SK-N-SH (cell line): Measurements from ENCODE around the gene ERLIN1. TPM values are rescaled to one million over a fixed set of nuclear protein-coding genes. Genes with fewer than 3 reads are reported as not detected.

Experiments used
- CTCF ChIA-PET: fragments of 300-600, 350-600 bp; formaldehyde crosslinking; extraction: SDS; loops from one replicate; lab custom pipeline; 2021; lab: Yijun Ruan, JAX
- POLR2A ChIA-PET: fragments of 350-600 bp; sonication (Branson Sonifier 250); formaldehyde crosslinking; extraction: SDS; loops from one replicate; lab custom pipeline; 2020; ENCODE audit warnings: antibody characterized with exemption, inconsistent platforms; lab: Yijun Ruan, JAX
- DNase-seq: peaks from one replicate; pipeline ENCODE4 v3.0.0; 2012
- H2AFZ ChIP-seq: fragments of 200-600 bp; sonication (generic); 2 replicates; pipeline ENCODE4 v1.8.1; 2016; ENCODE audit warnings: antibody characterized with exemption, mild to moderate bottlenecking, low read depth
- H3F3A ChIP-seq: fragments of 200-600 bp; sonication (generic); replicated peaks from 2 replicates; pipeline ENCODE3; 2016; ENCODE audit warnings: antibody characterized with exemption, mild to moderate bottlenecking; ENCODE audit not compliant: insufficient read depth
- H3K27ac ChIP-seq, 2 experiments: fragments of 200-500 bp in 1 of 2; fragments of 200-600 bp in 1 of 2; sonication (Bioruptor generic) in 1 of 2; sonication (generic), shearing (Covaris generic) in 1 of 2; 2 replicates each; pipeline versions ENCODE4 v1.5.1 to v1.6.1; 2014 to 2016; ENCODE audit warnings: low read depth in 2 of 2, inconsistent platforms in 1 of 2, low read length in 1 of 2, mild to moderate bottlenecking in 1 of 2, mixed read lengths in 1 of 2
- H3K27me3 ChIP-seq: fragments of 200-600 bp; sonication (generic), shearing (Covaris generic); 2 replicates; pipeline ENCODE4 v1.6.1; 2016; ENCODE audit warnings: mixed run types; ENCODE audit not compliant: insufficient read depth
- H3K36me3 ChIP-seq, 2 experiments: fragments of 200-500 bp in 1 of 2; fragments of 200-600 bp in 1 of 2; sonication (Bioruptor generic) in 1 of 2; sonication (generic) in 1 of 2; replicated peaks in 1 of 2; 2 replicates each; pipeline versions ENCODE3 to v1.5.1; 2014 to 2016; ENCODE audit warnings: low read length in 1 of 2, mild to moderate bottlenecking in 1 of 2; ENCODE audit not compliant: insufficient read depth in 2 of 2, control insufficient read depth in 1 of 2
- H3K4me1 ChIP-seq, 2 experiments: fragments of 200-500 bp in 1 of 2; fragments of 200-600 bp in 1 of 2; sonication (Bioruptor generic) in 1 of 2; sonication (generic), shearing (Covaris generic) in 1 of 2; 2 replicates each; pipeline versions ENCODE4 v1.5.1 to v1.6.1; 2014 to 2016; ENCODE audit warnings: low read depth in 1 of 2, low read length in 1 of 2, mixed run types in 1 of 2; ENCODE audit not compliant: insufficient read depth in 2 of 2, control insufficient read depth in 1 of 2
- H3K4me2 ChIP-seq: fragments of 200-600 bp; sonication (generic), shearing (Covaris generic); 2 replicates; pipeline ENCODE4 v1.6.1; 2017; ENCODE audit warnings: mixed run types
- H3K4me3 ChIP-seq, 2 experiments: fragments of 200-500 bp in 1 of 2; fragments of 200-600 bp in 1 of 2; sonication (Bioruptor generic) in 1 of 2; sonication (generic), shearing (Covaris generic) in 1 of 2; 2 replicates each; pipeline versions ENCODE4 v1.5.1 to v1.8.1; 2014 to 2016; ENCODE audit warnings: low read depth in 2 of 2, inconsistent platforms in 1 of 2, low read length in 1 of 2, mild to moderate bottlenecking in 1 of 2, mixed read lengths in 1 of 2, moderate library complexity in 1 of 2
- H3K79me2 ChIP-seq: fragments of 200-600 bp; sonication (generic); 2 replicates; pipeline ENCODE4 v1.8.1; 2017; ENCODE audit warnings: mild to moderate bottlenecking; ENCODE audit not compliant: insufficient read depth
- H3K9ac ChIP-seq: fragments of 200-600 bp; sonication (generic); 2 replicates; pipeline ENCODE4 v1.6.1; 2017; ENCODE audit warnings: mixed run types
- H3K9me2 ChIP-seq: fragments of 200-600 bp; sonication (generic); 2 replicates; pipeline ENCODE4 v1.6.1; 2017; ENCODE audit warnings: mixed run types
- H3K9me3 ChIP-seq: fragments of 200-600 bp; sonication (generic); 2 replicates; pipeline ENCODE4 v1.6.1; 2017; ENCODE audit warnings: mixed run types, mild to moderate bottlenecking, moderate library complexity
- H4K20me1 ChIP-seq: fragments of 200-600 bp; sonication (generic); 2 replicates; pipeline ENCODE4 v1.6.1; 2017; ENCODE audit warnings: mild to moderate bottlenecking, mixed run types; ENCODE audit not compliant: insufficient read depth
- FOXJ3 ChIP-seq: sonication (generic); formaldehyde crosslinking; IDR thresholded peaks from 2 replicates; pipeline ENCODE4 v1.5.1; 2020; ENCODE audit warnings: mild to moderate bottlenecking, missing genetic modification reagents
- FOXM1 ChIP-seq: IDR thresholded peaks from 2 replicates; pipeline ENCODE4 v1.4.0; 2012; ENCODE audit warnings: low read depth, mild to moderate bottlenecking
- GABPA ChIP-seq: IDR thresholded peaks from 2 replicates; pipeline ENCODE4 v1.4.0; 2012; ENCODE audit warnings: low read depth, mild to moderate bottlenecking
- GATA2 ChIP-seq: sonication (generic); formaldehyde crosslinking; IDR thresholded peaks from 2 replicates; pipeline ENCODE4 v1.5.0; 2020; ENCODE audit warnings: mild to moderate bottlenecking, missing genetic modification reagents
- MEF2A ChIP-seq: IDR thresholded peaks from 2 replicates; pipeline ENCODE4 v1.4.0; 2012; ENCODE audit warnings: low read depth, borderline replicate concordance
- MXI1 ChIP-seq: IDR thresholded peaks from 2 replicates; pipeline ENCODE4 v1.6.1; 2012; ENCODE audit warnings: mild to moderate bottlenecking, low read depth, low read length, improper control_type of control experiment
- NRF1 ChIP-seq: IDR thresholded peaks from 2 replicates; pipeline ENCODE4 v1.6.1; 2012; ENCODE audit warnings: low read depth, mild to moderate bottlenecking, low read length
- POLR2AphosphoS5 ChIP-seq: IDR thresholded peaks from 2 replicates; pipeline ENCODE4 v1.6.1; 2012; ENCODE audit warnings: low read depth, low read length
- RCOR1 ChIP-seq: fragments of 150-350 bp; IDR thresholded peaks from 2 replicates; pipeline ENCODE4 v1.6.1; 2017; ENCODE audit warnings: antibody characterized with exemption, low read length
- RFX5 ChIP-seq: IDR thresholded peaks from 2 replicates; pipeline ENCODE4 v1.6.1; 2012; ENCODE audit warnings: mild to moderate bottlenecking, improper control_type of control experiment, low read length
- SIN3A ChIP-seq: IDR thresholded peaks from 2 replicates; pipeline ENCODE4 v1.6.1; 2012; ENCODE audit warnings: low read depth, mild to moderate bottlenecking, low read length, moderate library complexity, borderline replicate concordance
- TAF1 ChIP-seq: IDR thresholded peaks from 2 replicates; pipeline ENCODE4 v1.6.1; 2012; ENCODE audit warnings: low read depth, mild to moderate bottlenecking, low read length, moderate library complexity, borderline replicate concordance
- TCF12 ChIP-seq: IDR thresholded peaks from 2 replicates; pipeline ENCODE4 v1.4.0; 2012
- USF1 ChIP-seq: IDR thresholded peaks from 2 replicates; pipeline ENCODE4 v1.4.0; 2012; ENCODE audit warnings: low read depth, borderline replicate concordance
- USF2 ChIP-seq: fragments of 150-350 bp; IDR thresholded peaks from 2 replicates; pipeline ENCODE4 v1.6.1; 2017; ENCODE audit warnings: antibody characterized with exemption, low read length, low read depth, borderline replicate concordance
- YY1 ChIP-seq: IDR thresholded peaks from 2 replicates; pipeline ENCODE4 v1.4.0; 2012; ENCODE audit warnings: low read depth, mild to moderate bottlenecking
- WGBS: methylation state at CpG from one replicate; pipeline ENCODE4 v1.1.6; 2017; ENCODE audit warnings: low lambda C conversion rate; 5-methylcytosine and 5-hydroxymethylcytosine counted together
- polyA plus RNA-seq, 3 experiments: library from polyadenylated mRNA; depleted of rRNA; stranded (reverse); fragments of >200 nt; gene quantifications; 2 replicates each; pipeline ENCODE4 v1.2.3, GENCODE V29; 2012
- TF ChIP-seq, protein P1 (sequence below): IDR thresholded peaks from 2 replicates; pipeline ENCODE4; 2012
- TF ChIP-seq, protein P2 (sequence below): IDR thresholded peaks from 2 replicates; pipeline ENCODE4 v1.6.1; 2012; ENCODE audit warnings: mild to moderate bottlenecking, low read depth, low read length, moderate library complexity
- TF ChIP-seq, protein P3 (sequence below): fragments of 200-600 bp; sonication (generic); IDR thresholded peaks from 2 replicates; pipeline ENCODE4 v1.6.1; 2017; ENCODE audit warnings: antibody characterized with exemption, mild to moderate bottlenecking, moderate library complexity
- TF ChIP-seq, protein P4 (sequence below): fragments of 150-350 bp; IDR thresholded peaks from 2 replicates; pipeline ENCODE4 v1.6.1; 2016; ENCODE audit warnings: mild to moderate bottlenecking, low read depth, low read length

The ERLIN1 gene
- polyA plus RNA-seq, 1 of the 3 experiments (the other 2 are of a cell fraction) = 43.8 TPM

DNA sequence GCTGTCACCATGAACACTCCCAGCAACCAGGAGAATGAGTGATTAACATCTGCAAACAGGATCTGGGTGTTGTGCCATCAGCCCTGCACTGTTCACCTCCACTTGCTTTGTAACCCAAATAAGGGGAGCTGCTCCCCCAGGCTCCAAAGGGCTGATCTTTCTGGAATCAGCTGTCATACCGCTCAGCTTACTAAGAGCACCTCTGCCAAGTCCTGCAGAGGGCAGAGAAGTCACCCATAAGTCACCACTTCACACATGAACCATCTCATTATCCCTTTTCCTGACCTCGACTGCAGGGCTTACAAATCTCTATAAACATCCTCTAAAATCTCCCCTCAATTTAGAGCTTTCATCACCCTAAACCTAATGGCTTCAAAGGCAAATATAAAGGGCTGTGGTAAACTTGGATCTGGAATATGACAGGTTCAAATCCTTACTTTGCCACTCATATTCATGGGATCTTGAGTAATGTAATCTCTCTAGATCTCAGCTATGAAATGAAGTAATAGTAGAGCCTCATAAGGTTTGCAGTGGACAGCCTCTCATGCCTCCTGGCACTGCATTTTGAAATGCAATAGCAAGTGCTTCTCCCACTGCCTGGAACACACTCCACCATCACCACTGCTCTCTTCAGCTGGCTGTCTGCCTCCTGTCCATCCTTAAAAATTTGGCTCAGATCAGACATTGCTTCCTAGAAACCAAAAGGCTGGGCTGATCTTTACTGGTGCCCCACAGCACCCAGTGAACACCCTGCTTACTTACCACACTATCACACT is 38.8 kb downstream of the ERLIN1 start:
- peaks cover 7 to 23% of the 10 kb centered on the region in 2 experiments; a peak in 3 of 4 replicates for H3K4me1 ChIP-seq
- no peak overlapping the region for H2AFZ ChIP-seq
- no peak overlapping the region for H3K27ac ChIP-seq
- no peak overlapping the region for H3K9ac ChIP-seq
- POLR2A ChIA-PET = no interaction called here
- no peak overlapping the region for H3K4me2 ChIP-seq
- H3K4me3 ChIP-seq = no peak overlapping the region
- CTCF ChIA-PET = interaction anchor here (0.9 kb wide), 1 partner anchor 301 kb away, joined by 3 read pairs; no protein-coding TSS in a partner anchor
- H3K79me2 ChIP-seq = no peaks in the 10 kb centered on the region
- H3K27me3 ChIP-seq = no peaks in the 10 kb centered on the region
- no peaks in the 10 kb centered on the region for H3F3A ChIP-seq
- H3K9me3 ChIP-seq = no peaks in the 10 kb centered on the region
- no peaks in the 10 kb centered on the region for H4K20me1 ChIP-seq
- TF ChIP-seq, protein P1, sequence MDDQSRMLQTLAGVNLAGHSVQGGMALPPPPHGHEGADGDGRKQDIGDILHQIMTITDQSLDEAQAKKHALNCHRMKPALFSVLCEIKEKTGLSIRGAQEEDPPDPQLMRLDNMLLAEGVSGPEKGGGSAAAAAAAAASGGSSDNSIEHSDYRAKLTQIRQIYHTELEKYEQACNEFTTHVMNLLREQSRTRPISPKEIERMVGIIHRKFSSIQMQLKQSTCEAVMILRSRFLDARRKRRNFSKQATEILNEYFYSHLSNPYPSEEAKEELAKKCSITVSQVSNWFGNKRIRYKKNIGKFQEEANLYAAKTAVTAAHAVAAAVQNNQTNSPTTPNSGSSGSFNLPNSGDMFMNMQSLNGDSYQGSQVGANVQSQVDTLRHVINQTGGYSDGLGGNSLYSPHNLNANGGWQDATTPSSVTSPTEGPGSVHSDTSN = no peak
- TF ChIP-seq MXI1 (no peak), POLR2AphosphoS5 (no peak), FOXM1 (no peak), RFX5 (no peak), MEF2A (no peak), TCF12 (no peak), TAF1 (no peak), USF1 (no peak), GABPA (no peak), RCOR1 (no peak), NRF1 (no peak), GATA2 (no peak), USF2 (no peak), FOXJ3 (CRISPR knock-in tag) (no peak), SIN3A (no peak), YY1 (no peak)
- TF ChIP-seq, protein P2, sequence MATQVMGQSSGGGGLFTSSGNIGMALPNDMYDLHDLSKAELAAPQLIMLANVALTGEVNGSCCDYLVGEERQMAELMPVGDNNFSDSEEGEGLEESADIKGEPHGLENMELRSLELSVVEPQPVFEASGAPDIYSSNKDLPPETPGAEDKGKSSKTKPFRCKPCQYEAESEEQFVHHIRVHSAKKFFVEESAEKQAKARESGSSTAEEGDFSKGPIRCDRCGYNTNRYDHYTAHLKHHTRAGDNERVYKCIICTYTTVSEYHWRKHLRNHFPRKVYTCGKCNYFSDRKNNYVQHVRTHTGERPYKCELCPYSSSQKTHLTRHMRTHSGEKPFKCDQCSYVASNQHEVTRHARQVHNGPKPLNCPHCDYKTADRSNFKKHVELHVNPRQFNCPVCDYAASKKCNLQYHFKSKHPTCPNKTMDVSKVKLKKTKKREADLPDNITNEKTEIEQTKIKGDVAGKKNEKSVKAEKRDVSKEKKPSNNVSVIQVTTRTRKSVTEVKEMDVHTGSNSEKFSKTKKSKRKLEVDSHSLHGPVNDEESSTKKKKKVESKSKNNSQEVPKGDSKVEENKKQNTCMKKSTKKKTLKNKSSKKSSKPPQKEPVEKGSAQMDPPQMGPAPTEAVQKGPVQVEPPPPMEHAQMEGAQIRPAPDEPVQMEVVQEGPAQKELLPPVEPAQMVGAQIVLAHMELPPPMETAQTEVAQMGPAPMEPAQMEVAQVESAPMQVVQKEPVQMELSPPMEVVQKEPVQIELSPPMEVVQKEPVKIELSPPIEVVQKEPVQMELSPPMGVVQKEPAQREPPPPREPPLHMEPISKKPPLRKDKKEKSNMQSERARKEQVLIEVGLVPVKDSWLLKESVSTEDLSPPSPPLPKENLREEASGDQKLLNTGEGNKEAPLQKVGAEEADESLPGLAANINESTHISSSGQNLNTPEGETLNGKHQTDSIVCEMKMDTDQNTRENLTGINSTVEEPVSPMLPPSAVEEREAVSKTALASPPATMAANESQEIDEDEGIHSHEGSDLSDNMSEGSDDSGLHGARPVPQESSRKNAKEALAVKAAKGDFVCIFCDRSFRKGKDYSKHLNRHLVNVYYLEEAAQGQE = no peak
- TF ChIP-seq, protein P3, sequence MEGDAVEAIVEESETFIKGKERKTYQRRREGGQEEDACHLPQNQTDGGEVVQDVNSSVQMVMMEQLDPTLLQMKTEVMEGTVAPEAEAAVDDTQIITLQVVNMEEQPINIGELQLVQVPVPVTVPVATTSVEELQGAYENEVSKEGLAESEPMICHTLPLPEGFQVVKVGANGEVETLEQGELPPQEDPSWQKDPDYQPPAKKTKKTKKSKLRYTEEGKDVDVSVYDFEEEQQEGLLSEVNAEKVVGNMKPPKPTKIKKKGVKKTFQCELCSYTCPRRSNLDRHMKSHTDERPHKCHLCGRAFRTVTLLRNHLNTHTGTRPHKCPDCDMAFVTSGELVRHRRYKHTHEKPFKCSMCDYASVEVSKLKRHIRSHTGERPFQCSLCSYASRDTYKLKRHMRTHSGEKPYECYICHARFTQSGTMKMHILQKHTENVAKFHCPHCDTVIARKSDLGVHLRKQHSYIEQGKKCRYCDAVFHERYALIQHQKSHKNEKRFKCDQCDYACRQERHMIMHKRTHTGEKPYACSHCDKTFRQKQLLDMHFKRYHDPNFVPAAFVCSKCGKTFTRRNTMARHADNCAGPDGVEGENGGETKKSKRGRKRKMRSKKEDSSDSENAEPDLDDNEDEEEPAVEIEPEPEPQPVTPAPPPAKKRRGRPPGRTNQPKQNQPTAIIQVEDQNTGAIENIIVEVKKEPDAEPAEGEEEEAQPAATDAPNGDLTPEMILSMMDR = no peak
- TF ChIP-seq, protein P4, sequence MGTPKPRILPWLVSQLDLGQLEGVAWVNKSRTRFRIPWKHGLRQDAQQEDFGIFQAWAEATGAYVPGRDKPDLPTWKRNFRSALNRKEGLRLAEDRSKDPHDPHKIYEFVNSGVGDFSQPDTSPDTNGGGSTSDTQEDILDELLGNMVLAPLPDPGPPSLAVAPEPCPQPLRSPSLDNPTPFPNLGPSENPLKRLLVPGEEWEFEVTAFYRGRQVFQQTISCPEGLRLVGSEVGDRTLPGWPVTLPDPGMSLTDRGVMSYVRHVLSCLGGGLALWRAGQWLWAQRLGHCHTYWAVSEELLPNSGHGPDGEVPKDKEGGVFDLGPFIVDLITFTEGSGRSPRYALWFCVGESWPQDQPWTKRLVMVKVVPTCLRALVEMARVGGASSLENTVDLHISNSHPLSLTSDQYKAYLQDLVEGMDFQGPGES = no peak
- TF ChIP-seq, all 33 proteins: peak for 0
- H3K36me3 ChIP-seq = peaks cover 24 to 25% of the 10 kb centered on the region in 2 experiments
- DNase-seq = no peak
- WGBS = 45% methylated on average over 1 of the region's 2 CpGs
- no peaks in the 10 kb centered on the region for H3K9me2 ChIP-seq
